Thyroid gland (tissue), 4 donors: ENCODE results near the gene ACKR1.
A peak's percentile ranks its signal among the peaks of the same experiment; 100 is the strongest.

Experiments
- POLR2A ChIP-seq, 2 donors: fragments of 450-650 bp; IDR thresholded peaks; one replicate each; pipeline ENCODE4 v1.6.1; 2017; ENCODE audit warnings: antibody characterized with exemption in 2 of 2, mild to moderate bottlenecking in 2 of 2, moderate library complexity in 1 of 2
- TF ChIP-seq, protein P1 (sequence below), 6 experiments: fragments of 200-600 bp in 3 of 6; fragments of 450-650 bp in 3 of 6; sonication (generic) in 3 of 6; IDR thresholded peaks; one replicate each; pipeline ENCODE4 v1.5.1; 2016 to 2019; ENCODE audit warnings: antibody characterized with exemption in 6 of 6, mild to moderate bottlenecking in 2 of 6, inconsistent platforms in 1 of 6, moderate library complexity in 1 of 6

DNA sequence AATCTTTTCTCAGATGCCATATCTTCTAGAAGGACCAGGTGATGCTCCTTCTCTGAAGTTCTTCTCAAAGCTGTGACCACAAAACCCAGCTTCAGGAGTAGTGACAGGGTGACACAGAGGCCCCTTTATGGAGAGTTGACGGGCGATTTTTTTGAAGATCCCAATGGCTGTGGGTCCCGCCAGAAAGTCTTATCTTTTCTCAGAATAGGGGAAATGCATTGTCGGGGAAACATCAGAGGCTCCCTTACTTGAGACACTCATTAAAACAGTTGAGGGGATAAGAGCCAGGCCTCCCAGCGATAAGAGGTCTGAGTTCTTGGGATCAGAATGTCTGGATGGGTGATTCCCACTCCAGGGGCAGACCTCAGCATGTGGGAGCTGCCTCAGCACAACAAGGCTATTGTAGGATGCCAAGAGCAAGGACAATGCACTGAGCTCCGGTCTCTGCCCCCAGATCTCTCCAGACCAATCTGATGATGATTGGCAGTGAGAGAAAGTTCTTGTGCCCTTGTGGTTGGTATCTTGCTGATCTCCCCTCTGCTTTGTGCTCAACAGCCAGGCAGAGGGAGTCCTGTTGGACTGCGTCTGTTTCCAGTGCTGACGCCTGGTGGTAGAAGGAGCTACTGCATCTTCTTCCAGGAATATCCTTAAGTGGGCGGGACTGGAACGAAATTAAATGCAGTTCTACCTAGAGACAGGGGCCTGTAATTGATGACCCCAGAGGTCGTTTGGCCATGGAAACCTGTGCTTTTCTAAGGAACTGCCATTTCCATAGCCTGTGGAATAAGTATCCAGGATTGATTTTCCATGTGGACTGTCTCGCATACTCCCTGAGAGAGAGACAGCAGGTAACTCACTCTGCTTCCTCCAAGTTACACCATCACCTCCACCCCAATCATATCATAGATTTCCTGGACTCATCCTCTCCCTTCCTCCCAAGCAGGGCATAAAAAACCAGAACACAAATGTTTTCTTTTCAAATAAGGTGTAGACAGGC is 6.8 kb upstream of the ACKR1 start:
- TF ChIP-seq, protein P1, sequence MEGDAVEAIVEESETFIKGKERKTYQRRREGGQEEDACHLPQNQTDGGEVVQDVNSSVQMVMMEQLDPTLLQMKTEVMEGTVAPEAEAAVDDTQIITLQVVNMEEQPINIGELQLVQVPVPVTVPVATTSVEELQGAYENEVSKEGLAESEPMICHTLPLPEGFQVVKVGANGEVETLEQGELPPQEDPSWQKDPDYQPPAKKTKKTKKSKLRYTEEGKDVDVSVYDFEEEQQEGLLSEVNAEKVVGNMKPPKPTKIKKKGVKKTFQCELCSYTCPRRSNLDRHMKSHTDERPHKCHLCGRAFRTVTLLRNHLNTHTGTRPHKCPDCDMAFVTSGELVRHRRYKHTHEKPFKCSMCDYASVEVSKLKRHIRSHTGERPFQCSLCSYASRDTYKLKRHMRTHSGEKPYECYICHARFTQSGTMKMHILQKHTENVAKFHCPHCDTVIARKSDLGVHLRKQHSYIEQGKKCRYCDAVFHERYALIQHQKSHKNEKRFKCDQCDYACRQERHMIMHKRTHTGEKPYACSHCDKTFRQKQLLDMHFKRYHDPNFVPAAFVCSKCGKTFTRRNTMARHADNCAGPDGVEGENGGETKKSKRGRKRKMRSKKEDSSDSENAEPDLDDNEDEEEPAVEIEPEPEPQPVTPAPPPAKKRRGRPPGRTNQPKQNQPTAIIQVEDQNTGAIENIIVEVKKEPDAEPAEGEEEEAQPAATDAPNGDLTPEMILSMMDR (IDR thresholded peaks at IDR 0.05), result peak; percentile 38 to 86 (median 80)
- no peak for TF ChIP-seq POLR2A (IDR thresholded peaks at IDR 0.05)
